NCI-H146 (cell line): ENCODE results near the gene LAYN.

ENCODE experiments used
- DNase-seq: peaks from one replicate; lab custom pipeline; 2025; lab: John Stamatoyannopoulos, UW

LAYN gene

DNA sequence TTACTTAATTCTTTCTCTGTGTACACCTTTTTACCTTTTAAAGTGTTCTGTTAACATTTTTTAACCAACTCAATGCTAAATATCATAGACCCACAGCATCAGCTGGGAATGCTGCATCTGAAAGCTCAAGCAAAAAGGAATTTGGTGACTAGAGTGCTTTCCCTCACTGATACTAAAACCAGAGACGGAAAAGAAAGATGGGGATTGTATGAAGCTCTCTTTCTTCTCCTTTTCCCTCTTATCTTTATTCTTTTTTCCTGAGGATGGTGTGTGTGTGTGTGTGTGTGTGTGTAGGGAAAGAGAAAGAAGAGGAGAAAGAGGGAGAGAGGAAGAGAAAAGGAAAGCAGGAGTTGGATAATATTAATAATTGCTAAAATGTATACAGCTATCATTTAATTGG, 57.6 kb downstream of the LAYN start:
- no peak for DNase-seq

DNA sequence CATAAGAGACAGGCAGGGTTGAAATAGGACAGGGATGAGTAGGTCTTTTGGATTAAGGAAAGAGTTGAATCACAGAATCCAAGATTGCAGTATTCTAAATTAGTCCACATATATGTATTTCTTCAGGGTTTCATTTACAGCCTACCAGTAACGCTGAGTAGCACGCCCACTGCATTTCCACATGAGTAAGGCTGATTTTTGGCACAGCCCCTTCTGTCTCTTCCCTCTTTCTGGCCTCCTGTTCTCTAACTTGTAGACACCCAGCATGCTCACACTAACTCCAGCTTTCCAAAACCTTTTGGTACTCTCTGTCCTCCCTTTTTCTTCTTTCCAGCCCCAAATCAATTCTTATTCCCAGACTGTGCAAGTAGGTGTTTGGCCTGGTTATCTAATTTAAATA, 58.0 kb downstream of the LAYN start:
- DNase-seq = no peak

DNA sequence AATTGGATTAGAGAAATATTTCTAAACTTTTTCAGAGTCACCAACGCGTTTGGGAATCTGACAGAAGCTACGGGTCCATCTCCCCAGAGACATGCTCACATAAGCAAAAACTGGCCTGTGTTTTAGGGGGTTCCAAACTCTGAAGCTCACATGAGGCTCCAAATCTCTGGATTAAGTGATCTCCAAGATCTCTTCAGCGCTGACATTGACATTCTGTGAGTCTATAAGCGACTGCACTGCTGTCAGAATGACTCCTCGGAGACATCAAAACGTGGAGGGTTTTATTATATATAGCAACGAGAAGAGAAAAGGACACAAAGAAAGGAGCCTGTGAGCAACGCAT, 61.1 kb downstream of the LAYN start:
- DNase-seq = no peak

- peak; percentile 97 for DNase-seq
These were observed 61.7 kb downstream of the LAYN start, which contains the start of gene SIK2 for GRCh38 chr11:111601979-111602864. Gene SIK2 (plus strand): TSS chr11:111602449. CDS start chr11:111602564, 115 bp downstream.

DNA sequence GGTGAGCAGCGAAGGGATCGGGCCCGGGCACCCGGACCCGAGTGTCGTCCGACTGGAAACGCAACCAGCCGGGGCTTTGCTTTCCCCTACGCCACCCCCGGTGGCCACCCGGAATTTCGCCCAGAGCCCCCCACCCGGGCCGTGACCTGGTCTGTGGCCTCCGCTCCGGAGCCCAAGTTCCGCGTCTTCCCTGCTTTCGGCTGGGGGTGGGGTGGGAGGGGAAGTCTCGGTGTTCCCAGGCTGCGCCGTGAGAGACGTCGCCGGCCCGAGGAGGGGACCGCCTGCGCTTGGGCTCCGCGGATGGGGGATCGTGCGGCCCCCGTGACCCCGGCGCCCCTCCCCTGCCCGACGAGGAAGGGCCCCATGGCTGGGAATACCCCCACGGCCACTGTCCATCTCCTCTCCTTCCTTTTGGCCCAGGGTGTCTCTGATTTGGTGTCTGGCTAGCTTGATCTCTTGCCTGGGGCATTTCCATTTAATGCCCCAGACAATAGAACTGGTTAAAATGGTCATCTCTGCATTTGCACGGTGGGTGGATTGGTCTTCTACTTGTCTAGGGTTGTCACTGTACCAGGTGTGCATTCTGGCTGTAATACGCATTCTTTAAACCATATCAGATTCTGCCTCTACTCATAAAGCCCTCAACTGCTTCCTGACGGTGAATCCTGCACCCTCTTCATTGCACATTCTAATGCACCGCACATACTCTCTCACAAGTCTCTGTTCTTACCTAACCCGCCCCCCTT, 62.5 kb downstream of the LAYN start:
- DNase-seq = peak; percentile 66

GRCh38 chr11:111603611-111604130, 63.2 kb downstream of the LAYN start:
- no peak for DNase-seq

GRCh38 chr11:111604392-111605009, 64.0 kb downstream of the LAYN start:
- DNase-seq = peak; percentile 48

DNA sequence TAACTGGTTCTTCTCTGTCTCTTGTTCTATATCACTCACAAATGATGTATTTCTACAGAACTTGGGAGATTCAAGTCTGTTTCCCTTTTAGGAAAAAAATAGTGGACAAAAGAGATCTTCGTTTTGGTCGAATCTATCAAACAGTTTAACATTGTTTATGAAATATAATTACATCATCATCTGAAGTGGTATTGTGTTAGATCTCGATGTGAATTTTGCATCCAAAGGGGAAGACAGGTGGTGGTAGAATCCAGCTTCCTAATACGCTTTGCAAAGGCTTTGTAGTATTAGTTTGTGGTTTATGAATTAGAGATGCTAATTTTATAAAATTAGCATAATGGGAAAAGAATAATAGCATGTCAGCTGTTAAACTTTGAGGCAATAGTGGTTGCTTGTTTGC, 65.2 kb downstream of the LAYN start:
- no peak for DNase-seq

DNA sequence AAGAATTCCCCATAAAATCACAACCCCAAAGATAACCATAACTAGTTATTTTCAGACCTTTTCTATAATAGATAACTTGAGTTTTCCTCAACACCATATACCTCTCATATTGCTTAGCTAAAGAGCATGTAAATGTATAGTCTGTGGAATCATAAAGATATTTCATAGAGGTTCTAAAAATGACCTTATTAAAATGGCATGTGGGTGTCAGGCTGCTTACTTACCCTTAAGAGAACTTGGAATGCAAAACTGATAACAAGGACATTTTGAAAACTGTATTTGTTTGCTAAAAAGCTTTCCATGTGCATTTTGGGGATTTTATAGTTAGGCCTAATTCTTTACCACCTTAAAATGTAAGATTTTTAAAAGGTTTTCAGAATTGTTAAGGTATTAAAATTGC, 66.5 kb downstream of the LAYN start:
- no peak for DNase-seq

DNA sequence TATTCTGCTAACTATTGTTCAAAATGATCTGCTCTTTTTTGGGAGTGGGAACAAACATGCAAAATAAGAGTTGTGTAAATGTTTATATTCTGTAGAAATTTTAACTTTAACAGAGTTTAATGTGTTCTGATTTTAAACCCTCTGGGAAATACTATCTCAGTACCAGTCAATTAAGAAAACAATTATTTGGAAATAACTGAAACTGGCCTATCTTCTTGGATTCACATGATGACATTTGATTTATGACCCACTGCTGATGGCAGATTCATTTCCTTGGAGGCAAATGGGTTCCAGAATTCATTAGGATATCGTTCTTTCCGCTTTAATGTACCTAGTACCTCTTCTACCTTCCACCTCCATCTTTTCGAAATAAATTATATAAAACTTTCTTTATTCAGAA, 67.2 kb downstream of the LAYN start:
- DNase-seq = no peak
